Activated naive CD4-positive, alpha-beta T cell treated with anti-CD3 and anti-CD28 coated beads, Interleukin-2, amount 50 U/mL, for 16 hours (primary cell): ENCODE measurements around the gene ACOX1.

Experiments
- DNase-seq: peaks from one replicate; pipeline ENCODE4 v3.0.0-alpha.2; 2020

Gene ACOX1

DNA sequence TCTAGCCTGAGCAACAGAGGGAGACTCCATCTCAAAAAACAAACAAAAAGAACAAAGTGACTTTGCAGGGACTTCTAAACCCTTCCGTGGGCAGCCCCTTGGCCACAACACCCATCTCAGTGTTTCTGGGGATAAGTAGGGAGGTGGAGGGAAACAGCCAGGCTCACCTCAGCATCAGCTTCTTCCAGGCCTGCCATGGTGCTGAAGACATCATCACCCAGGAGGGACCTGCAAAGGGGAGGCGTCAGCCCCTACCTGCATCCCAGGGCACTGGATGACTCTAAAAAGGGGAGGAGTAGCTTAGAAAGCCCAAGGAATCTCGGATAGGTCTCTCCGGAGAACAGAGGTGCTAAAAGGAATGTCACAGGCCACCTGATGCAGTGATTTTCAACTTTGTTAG lies 47.9 kb downstream of the ACOX1 start:
- DNase-seq, result no peak

DNA sequence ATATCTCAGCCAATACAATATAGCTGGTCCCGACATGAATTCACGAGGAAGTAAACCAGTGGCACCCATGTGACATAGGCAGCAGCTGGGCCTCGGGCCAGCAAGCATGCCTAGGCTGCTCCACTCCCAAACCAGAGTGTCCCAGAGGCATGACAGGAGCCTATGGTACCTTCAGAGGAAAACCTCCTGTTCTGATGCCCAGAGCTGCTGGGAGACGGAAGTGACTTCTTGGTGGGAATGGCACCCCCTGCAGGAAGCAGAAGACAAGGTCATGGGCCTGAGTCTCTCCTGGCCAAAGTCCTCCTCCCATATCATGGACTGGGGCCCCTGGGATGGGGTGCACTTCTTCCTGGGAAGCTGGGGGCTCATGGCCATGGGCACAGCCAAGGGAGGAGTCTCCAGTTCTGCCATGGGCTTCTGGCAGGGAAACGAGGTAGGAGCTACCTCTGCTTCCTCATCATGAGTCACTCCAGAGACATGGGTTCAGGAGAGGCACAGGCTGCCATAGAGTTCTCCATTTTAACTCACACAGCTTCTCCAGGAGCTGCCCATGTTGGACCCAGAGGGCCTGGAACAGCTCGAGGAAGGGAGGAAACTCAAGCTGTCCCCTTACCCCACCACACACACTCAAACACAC lies 51.6 kb downstream of the ACOX1 start:
- no peak for DNase-seq

DNA sequence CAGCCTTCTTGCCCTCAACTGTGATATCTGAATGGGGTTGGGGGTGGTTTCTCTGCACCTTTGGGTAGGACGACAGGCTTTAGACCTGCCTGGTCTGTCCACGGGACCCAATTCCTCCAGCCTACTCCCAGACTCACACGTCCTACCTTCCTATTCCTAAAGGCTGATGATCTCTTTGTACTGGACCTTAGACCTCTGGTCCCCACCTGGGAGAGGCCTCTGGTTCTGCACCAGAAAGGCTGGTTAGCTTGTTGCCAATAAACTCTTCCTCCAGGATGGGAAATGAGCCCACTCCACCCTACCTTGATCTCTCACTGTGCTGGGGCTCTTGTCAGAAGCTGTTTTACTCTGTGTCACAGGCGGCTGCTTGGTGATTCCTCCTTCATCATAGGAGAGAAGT lies 52.5 kb downstream of the ACOX1 start:
- DNase-seq, result no peak

DNA sequence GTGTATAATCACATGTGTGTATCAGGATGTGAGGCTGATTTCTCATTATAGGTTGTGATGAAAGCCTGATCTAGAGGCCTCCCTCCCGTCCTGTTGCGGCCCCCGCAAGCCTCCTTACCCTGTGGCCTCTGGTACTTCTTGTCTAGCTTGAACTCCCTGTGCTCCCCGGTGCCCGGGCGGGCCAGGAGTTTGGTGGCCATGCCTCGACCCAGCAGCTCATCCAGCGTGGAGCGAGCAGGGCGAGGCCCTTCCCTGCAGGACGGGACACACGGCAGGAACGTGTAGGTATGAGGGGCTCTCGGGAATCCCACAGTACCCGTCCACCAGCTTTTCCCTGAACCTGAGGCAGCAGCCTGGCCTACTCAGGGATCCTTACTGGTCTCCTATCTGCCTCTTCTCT lies 53.1 kb downstream of the ACOX1 start:
- no peak for DNase-seq

- DNase-seq, result no peak
These were observed 53.9 kb downstream of the ACOX1 start for GRCh38 chr17:75925103-75925502.

DNA sequence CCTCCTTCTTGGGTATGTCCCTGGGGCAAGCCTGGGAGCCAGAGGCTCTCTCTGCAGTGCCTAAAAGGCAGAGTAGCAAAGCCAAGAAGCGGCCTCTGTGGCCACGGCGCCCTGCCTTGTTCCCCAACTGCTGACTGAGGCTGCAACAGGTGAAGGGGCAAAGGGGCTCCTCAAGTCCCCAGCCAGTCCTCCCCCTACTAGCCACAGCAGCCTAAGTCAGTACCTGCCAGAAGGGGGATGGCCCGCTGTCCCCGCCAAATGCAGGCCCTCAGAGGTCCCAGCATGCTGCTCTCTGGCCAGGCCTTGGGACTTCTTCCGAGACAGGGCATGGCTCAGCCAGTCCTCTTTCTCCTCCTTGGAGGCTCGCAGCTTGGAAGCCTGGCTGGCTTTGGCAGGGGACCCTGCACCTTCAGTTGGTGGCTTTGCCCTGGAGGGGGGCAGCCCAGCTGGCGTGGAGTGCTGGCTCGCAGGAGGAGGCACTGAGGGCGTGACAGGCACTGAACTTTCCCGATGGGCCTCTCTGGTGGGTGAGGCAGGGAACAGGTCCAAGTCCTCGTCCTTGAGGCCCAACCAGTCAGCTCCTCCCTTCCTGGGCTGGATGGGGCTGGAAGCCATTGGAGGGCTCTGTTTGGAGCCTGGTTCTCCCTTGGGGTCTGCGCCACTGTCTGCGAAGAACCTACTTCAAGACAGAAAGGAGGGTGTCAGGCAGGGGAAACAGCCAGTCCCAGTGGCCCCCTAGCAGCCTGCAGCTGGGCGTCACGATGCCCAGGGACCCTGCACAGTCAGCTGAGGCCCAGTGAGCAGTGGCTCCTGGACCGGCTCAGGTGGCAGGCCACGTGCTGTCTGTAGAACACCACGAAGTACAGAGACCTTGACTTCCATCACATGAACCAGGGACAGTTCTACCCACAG lies 55.7 kb downstream of the ACOX1 start:
- no peak for DNase-seq

GRCh38 chr17:75922173-75922961 lies 56.6 kb downstream of the ACOX1 start:
- no peak for DNase-seq

- no peak for DNase-seq
These were observed 57.4 kb downstream of the ACOX1 start for GRCh38 chr17:75921596-75921995.

GRCh38 chr17:75920045-75920560 lies 58.9 kb downstream of the ACOX1 start:
- no peak for DNase-seq

- DNase-seq, result no peak
These were observed 59.4 kb downstream of the ACOX1 start for GRCh38 chr17:75919611-75920010.

DNA sequence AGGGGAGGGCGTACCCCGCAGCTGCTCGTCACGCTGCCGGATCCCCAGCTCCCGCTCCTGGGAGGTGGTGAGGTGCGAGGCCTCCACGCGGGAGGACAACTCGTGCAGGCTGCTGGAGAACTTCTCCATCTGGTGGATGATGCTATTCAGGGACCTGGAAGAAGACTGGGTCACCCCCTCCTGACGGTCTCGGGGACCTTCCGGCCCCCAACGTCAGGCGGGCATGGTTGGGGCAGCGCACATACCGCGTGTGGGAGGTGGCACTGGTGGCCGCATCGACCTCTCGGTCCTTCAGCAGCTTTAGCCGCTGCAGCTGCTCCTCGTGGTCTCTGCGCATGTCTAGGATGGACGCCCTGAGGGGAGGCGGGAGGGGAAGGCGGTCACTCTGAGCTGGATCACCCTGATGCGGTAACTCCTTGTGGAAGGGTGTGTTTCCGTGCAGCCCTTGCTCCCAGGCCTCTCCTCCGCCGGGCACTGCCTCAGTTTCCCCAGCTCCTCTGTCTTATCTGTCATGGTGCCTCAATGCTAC lies 61.0 kb downstream of the ACOX1 start:
- no peak for DNase-seq

DNA sequence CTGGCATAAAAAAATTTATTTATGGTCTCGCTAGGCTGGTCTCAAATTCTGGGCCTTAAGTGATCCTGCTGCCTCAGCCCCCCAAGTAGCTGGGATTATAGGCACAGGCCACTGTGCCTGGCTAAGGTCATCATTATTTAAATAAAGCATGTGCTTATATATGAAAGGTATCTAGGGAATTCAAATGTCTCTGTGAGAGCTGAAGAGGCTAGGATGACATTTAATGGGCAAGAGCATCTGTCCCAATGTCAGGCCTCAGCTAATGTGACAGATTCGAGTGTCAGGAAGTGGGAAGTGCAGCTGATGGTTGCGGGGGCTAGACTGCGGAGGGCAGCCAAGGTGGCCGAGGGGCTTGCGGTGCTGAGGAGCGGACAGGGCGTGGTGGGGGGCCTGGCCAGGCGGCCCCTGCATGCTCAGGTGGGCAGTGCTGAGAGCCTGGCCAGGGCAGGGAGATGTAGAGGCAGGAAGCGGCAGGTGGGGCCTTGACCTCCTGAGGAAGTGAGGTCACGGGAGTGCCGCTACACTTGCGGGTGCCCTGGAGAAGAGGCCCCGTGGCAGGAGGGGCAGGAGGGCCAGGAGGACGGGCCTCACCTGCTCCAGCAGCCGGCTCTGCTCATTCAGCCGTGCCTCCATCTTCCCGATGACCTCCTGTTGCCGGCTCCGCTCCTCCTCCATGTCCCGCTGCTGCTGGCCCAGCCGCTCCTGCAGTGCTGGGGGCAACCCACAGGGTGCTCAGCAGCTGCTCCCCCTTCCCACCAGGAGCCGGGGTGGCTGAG lies 61.6 kb downstream of the ACOX1 start:
- no peak for DNase-seq

- no peak for DNase-seq
These were observed 63.7 kb downstream of the ACOX1 start for GRCh38 chr17:75915268-75915667.

DNA sequence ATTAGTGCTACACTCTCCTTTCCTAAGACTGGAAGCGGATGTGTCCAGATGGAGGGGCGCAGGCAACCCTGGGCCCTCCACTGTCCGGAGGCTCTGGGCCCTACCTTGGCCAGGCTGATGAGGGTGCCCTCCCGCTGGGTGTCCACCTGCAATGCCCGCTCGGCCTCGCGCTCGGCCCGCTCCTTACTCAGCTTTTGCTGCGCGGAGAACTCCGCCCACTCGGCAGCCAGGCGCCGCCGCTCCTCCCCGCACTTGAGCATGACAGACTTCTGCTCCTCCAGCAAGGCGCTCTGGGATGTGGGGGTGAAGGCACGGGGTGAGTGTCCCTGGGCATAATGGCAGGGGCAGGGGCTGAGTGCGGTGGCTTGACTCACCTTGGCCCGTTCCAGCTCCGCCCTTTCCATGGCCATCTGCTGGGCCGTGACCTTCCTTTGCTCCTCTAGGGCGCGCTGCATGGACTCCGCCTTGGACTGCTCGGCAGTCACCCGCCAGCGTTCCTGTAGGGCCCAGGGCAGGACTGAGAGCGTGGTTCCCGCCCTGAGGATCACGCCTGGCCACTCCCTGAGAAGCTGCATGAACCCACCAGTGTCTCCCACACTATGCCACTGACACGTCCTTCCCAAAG lies 64.2 kb downstream of the ACOX1 start:
- DNase-seq, result no peak

DNA sequence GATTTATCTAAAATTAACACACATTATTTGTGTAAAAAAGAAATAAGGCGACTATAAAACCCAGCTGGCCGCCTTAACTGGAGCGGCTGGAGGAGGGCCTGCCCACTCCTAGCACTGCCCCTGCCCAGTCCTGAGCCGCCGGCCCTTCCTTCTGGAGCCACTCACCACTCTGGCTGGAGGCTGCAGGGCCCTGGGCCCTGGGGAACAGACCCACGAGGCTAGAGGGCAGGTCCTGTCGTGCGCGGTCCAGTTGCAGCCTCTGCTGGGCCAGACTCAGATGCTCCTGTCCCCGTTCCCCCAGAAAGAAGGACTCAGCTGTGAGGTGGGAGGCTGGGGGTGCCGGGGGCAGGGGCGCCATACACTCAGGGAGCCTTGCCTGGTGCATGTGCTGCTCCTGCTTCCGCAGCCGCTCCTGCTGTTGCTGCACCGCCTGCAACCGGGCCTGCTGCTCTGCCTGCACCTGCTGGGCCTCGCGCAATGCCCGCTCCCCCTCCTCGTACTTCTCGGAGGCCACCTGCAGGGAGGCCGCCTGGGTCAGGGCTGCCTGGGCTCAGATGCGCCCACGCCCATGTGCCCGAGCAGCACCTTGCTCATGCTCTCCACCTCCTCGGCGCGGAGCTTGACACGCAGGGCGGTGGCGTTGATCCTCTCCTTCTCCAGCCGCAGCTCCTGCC lies 65.3 kb downstream of the ACOX1 start:
- DNase-seq, result no peak

- DNase-seq, result no peak
These were observed 68.3 kb downstream of the ACOX1 start for GRCh38 chr17:75910699-75911098.

DNA sequence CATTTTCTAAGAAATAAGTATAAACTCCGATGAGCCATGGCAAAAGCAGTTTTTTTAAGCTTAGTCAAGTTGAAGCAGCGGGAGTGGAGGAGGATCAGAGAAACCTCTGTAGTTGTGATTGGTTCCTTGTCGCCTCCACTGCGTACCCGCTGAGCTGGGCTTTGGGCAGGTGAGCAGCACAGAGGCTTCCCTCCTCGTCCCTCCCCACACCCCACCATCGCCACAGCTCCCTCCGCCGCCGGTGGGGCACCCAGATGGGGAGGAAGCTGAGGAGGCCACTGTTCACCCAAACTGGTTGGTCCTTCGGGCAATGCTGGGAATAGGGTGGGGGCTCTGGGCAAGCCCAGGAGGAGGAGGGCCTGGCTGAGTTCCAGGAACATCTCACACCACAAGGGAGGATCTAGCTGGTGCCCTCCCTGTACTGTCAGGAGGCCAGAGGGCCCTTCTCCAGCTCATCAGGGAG lies 69.1 kb downstream of the ACOX1 start:
- no peak for DNase-seq

GRCh38 chr17:75909051-75909811 lies 69.7 kb downstream of the ACOX1 start:
- DNase-seq, result no peak

DNA sequence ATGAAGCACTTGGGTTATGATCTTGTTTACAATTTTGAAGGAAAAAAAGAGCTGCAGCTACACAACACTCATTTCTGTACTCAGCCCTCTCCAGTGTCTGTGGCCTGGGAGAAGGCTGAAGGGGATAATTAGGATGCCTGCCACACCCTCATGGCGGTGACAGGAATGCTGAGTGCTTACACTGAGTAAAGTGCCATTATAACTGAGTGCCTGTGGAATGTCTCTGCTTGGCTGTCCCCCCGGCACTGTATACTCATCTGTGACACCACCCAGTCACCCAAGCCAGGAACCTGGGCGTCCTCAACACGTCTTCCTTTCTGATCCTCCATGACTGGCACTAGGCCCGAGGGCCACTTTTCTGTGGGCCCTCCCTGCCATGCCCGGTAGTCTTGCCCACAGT lies 70.8 kb downstream of the ACOX1 start:
- DNase-seq, result no peak

- DNase-seq, result no peak
These were observed 72.7 kb downstream of the ACOX1 start for GRCh38 chr17:75906143-75906884.
